Tibial nerve (tissue), 4 donors: ENCODE results near the gene PGAM2. TPM values are rescaled to one million over a fixed set of nuclear protein-coding genes. Genes with fewer than 3 reads are reported as not detected.

Source experiments
- DNase-seq, 2 donors: peaks; one replicate each; pipeline ENCODE4 v3.0.0-alpha.2; 2019; ENCODE audit warnings: low spot score in 2 of 2
- H3K27ac ChIP-seq, 4 donors: fragments of 200-600 bp; sonication (generic) in 3 of 4; one replicate each; pipeline ENCODE4 v1.5.1; 2017 to 2019; ENCODE audit warnings: mild to moderate bottlenecking in 1 of 4
- H3K27me3 ChIP-seq, 2 donors: fragments of 200-600 bp; sonication (generic) in 1 of 2; one replicate each; pipeline versions ENCODE4 v1.5.1 to v1.6.0; 2017 to 2019
- H3K36me3 ChIP-seq, 3 donors: fragments of 200-600 bp; sonication (generic); one replicate each; pipeline ENCODE4 v1.5.1; 2018 to 2019
- H3K4me1 ChIP-seq, 4 donors: fragments of 200-600 bp; sonication (generic) in 3 of 4; one replicate each; pipeline ENCODE4 v1.5.1; 2017 to 2019
- H3K4me3 ChIP-seq, 4 donors: fragments of 200-600 bp; sonication (generic) in 3 of 4; one replicate each; pipeline ENCODE4 v1.5.1; 2017 to 2019; ENCODE audit warnings: mild to moderate bottlenecking in 1 of 4, moderate library complexity in 1 of 4
- H3K9me3 ChIP-seq, 4 donors: fragments of 200-600 bp; sonication (generic) in 3 of 4; one replicate each; pipeline ENCODE4 v1.5.1; 2017 to 2019
- EP300 ChIP-seq, 2 donors: sonication (generic); formaldehyde crosslinking; IDR thresholded peaks; one replicate each; pipeline ENCODE4 v1.6.1; 2017; ENCODE audit warnings: antibody characterized with exemption in 2 of 2, mild to moderate bottlenecking in 1 of 2
- POLR2A ChIP-seq, 2 donors: fragments of 450-650 bp; IDR thresholded peaks; one replicate each; pipeline ENCODE4 v1.6.1; 2017; ENCODE audit warnings: antibody characterized with exemption in 2 of 2, mild to moderate bottlenecking in 2 of 2, moderate library complexity in 2 of 2
- WGBS, 2 donors: methylation state at CpG; one replicate each; pipeline ENCODE4 v1.1.5; 2018; 5-methylcytosine and 5-hydroxymethylcytosine counted together
- total RNA-seq, 4 donors: library from RNA; depleted of rRNA; stranded (reverse); fragments of >200 nt; gene quantifications; one replicate each; pipeline ENCODE4 v1.1.0, GENCODE V29; 2016
- TF ChIP-seq, protein P1 (sequence below), 5 experiments: fragments of 200-600 bp in 3 of 5; fragments of 450-650 bp in 2 of 5; sonication (generic) in 3 of 5; IDR thresholded peaks; one replicate each; pipeline ENCODE4 v1.5.1; 2016 to 2019; ENCODE audit warnings: antibody characterized with exemption in 5 of 5, mild to moderate bottlenecking in 3 of 5, moderate library complexity in 2 of 5

PGAM2 gene
- total RNA-seq, 4 donors from 2014 or later, result 0.98 TPM; not detected in 3

DNA sequence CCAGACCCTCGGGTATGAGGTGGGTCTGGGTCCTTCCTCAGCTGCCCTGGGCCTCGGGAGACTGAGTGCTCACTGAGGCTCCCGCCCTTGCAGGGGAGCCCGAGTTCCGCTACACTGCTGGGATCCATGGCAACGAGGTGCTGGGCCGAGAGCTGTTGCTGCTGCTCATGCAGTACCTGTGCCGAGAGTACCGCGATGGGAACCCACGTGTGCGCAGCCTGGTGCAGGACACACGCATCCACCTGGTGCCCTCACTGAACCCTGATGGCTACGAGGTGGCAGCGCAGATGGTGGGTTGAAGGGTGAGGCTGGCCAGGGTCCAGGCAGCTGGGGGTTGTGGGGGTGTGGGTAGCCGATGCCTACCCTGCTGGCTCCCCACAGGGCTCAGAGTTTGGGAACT, 46.4 kb upstream of the PGAM2 start:
- H3K27me3 ChIP-seq, result no peaks in the 10 kb centered on the region
- no peaks in the 10 kb centered on the region for H3K9me3 ChIP-seq
- H3K36me3 ChIP-seq, result peaks cover 0 to 100% (median 0%) of the 10 kb centered on the region in 3 donors
- TF ChIP-seq POLR2A (IDR thresholded peaks at IDR 0.05), result no peak
- no peak for TF ChIP-seq EP300 (IDR thresholded peaks at IDR 0.05)
- TF ChIP-seq, protein P1, sequence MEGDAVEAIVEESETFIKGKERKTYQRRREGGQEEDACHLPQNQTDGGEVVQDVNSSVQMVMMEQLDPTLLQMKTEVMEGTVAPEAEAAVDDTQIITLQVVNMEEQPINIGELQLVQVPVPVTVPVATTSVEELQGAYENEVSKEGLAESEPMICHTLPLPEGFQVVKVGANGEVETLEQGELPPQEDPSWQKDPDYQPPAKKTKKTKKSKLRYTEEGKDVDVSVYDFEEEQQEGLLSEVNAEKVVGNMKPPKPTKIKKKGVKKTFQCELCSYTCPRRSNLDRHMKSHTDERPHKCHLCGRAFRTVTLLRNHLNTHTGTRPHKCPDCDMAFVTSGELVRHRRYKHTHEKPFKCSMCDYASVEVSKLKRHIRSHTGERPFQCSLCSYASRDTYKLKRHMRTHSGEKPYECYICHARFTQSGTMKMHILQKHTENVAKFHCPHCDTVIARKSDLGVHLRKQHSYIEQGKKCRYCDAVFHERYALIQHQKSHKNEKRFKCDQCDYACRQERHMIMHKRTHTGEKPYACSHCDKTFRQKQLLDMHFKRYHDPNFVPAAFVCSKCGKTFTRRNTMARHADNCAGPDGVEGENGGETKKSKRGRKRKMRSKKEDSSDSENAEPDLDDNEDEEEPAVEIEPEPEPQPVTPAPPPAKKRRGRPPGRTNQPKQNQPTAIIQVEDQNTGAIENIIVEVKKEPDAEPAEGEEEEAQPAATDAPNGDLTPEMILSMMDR (IDR thresholded peaks at IDR 0.05), result no peak
- H3K27ac ChIP-seq, result no peak overlapping the region
- peaks cover 0 to 12% (median 2%) of the 10 kb centered on the region in 4 donors for H3K4me1 ChIP-seq
- 80 to 90% methylated on average over 4 to 9 of the region's 16 CpGs for WGBS, 2 donors
- H3K4me3 ChIP-seq, result no peak overlapping the region
- no peak for DNase-seq

DNA sequence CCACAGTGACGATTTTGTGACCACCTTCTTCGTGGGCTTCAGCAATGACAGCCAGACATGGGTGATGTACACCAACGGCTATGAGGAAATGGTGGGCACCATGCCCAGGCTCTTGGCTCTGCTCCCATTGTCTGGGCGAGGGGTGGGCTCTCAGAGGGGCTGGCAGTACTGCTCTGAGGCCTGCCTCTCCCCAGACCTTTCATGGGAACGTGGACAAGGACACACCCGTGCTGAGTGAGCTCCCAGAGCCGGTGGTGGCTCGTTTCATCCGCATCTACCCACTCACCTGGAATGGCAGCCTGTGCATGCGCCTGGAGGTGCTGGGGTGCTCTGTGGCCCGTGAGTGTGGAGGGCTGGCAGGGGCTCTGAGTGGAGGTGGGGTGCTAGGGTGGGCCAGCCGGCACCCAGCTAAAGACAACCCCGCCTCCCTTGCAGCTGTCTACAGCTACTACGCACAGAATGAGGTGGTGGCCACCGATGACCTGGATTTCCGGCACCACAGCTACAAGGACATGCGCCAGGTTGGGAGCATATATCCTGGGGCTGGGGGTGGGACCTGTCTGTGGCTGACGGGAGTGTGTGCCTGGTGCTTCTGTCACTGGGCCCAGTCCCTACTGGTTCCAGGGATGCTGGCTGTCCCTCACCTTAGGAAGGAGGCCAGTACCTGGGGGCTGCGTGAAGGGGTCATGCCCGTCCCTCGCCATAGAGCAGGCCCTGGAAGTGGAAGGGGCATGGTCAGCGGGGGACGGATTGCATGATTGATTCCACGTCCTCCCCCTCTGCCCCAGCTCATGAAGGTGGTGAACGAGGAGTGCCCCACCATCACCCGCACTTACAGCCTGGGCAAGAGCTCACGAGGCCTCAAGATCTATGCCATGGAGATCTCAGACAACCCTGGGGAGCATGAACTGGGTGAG, 45.6 kb upstream of the PGAM2 start:
- Histone ChIP-seq H3K27me3 (no peaks in the 10 kb centered on the region), H3K36me3 (peaks cover 0 to 96% (median 0%) of the 10 kb centered on the region in 3 donors), H3K9me3 (no peaks in the 10 kb centered on the region), H3K27ac (no peak overlapping the region), H3K4me1 (peaks cover 0 to 20% (median 5%) of the 10 kb centered on the region in 4 donors), H3K4me3 (no peak overlapping the region)
- no peak for TF ChIP-seq EP300 (IDR thresholded peaks at IDR 0.05)
- TF ChIP-seq, protein P1 (IDR thresholded peaks at IDR 0.05), result no peak
- TF ChIP-seq POLR2A (IDR thresholded peaks at IDR 0.05), result no peak
- DNase-seq, result no peak
- WGBS, 2 donors, result 75 to 88% methylated on average over 6 to 24 of the region's 27 CpGs

GRCh38 chr7:44109991-44110390, 44.6 kb upstream of the PGAM2 start:
- WGBS, 2 donors, result 91 to 92% methylated on average over 13 to 17 of the region's 18 CpGs
- Histone ChIP-seq H3K9me3 (no peaks in the 10 kb centered on the region), H3K27ac (no peak overlapping the region), H3K4me3 (no peak overlapping the region), H3K27me3 (no peaks in the 10 kb centered on the region), H3K4me1 (peaks cover 0 to 30% (median 10%) of the 10 kb centered on the region in 4 donors), H3K36me3 (peaks cover 0 to 86% (median 0%) of the 10 kb centered on the region in 3 donors)
- no peak for DNase-seq
- no peak for TF ChIP-seq POLR2A (IDR thresholded peaks at IDR 0.05)
- TF ChIP-seq EP300 (IDR thresholded peaks at IDR 0.05), result no peak
- TF ChIP-seq, protein P1 (IDR thresholded peaks at IDR 0.05), result no peak

DNA sequence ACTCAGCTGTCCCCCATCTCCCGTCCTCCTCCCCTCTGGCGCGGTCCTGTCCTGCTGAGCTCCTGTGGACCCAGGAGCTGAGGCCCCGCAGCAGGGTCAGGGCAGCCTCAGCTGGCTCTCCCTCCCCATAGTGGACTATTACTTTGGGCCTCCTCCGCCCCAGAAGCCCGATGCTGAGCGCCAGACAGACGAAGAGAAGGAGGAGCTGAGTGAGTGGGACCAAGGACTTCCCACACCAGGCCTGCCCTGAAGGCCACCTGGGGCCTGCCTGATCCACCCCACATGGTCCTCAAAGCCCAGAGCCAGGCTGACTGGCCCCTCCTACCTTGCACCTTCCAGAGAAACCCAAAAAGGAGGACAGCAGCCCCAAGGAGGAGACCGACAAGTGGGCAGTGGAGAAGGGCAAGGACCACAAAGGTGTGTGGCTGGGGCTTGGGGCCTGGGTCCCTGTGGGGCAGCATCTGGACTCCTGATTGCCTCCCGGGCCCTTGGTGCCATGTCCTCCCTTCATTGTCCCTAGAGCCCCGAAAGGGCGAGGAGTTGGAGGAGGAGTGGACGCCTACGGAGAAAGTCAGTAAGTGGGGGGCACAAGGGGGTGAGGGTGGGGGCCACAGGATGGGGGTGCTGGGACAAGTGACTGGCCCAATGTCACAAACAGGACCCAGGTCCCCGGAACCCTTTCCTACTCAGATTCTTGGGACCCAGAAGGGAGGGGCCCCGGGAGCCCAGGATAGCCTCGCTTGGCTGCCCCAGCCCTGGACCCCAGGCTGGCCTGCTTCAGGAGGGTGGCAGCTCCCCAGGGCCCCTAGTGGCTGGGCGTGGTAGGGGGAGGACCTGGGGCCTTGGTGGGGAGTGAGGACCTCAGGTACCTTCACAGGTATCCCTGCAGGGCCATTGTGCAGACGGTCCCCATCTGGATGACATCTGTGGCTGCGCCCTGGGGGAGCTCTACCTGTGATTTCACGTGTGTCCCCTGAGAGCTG, 43.7 kb upstream of the PGAM2 start:
- no peak for DNase-seq
- H3K9me3 ChIP-seq, result no peaks in the 10 kb centered on the region
- peak overlapping the region in 2 of 4 donors; percentile 11 to 97 for H3K27ac ChIP-seq
- no peak for TF ChIP-seq POLR2A (IDR thresholded peaks at IDR 0.05)
- TF ChIP-seq, protein P1 (IDR thresholded peaks at IDR 0.05), result peak in 1 of 5 experiments; percentile 6
- whole genome bisulfite sequencing, 2 donors, result 76 to 81% methylated on average over 19 to 21 of the region's 21 CpGs
- H3K27me3 ChIP-seq, result no peaks in the 10 kb centered on the region
- no peak overlapping the region for H3K4me3 ChIP-seq
- H3K4me1 ChIP-seq, result peaks cover 0 to 38% (median 14%) of the 10 kb centered on the region in 4 donors
- H3K36me3 ChIP-seq, result peaks cover 0 to 77% (median 0%) of the 10 kb centered on the region in 3 donors
